ENCODE measurements around the gene CDKN2C. TPM values are rescaled to one million over a fixed set of nuclear protein-coding genes. Genes with fewer than 3 reads are reported as not detected.

CDKN2C gene
- total and polyA plus RNA-seq, 2 experiments from 2014 or later, result not detected

DNA sequence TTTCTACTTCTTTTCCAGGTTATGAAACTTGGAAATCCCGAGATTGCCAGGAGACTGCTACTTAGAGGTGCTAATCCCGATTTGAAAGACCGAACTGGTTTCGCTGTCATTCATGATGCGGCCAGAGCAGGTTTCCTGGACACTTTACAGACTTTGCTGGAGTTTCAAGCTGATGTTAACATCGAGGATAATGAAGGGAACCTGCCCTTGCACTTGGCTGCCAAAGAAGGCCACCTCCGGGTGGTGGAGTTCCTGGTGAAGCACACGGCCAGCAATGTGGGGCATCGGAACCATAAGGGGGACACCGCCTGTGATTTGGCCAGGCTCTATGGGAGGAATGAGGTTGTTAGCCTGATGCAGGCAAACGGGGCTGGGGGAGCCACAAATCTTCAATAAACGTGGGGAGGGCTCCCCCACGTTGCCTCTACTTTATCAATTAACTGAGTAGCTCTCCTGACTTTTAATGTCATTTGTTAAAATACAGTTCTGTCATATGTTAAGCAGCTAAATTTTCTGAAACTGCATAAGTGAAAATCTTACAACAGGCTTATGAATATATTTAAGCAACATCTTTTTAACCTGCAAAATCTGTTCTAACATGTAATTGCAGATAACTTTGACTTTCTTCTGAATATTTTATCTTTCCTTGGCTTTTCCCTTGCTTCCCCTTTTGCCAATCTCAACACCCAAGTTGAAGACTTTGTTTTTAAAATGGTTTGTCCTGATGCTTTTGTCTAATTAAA, 4.0 kb downstream of the CDKN2C start:
- no peaks in the 10 kb centered on the region for H3K79me2 ChIP-seq (replicated peaks; ENCODE audit: insufficient read depth)
- no peak overlapping the region for H3K27ac Mint-ChIP-seq

DNA sequence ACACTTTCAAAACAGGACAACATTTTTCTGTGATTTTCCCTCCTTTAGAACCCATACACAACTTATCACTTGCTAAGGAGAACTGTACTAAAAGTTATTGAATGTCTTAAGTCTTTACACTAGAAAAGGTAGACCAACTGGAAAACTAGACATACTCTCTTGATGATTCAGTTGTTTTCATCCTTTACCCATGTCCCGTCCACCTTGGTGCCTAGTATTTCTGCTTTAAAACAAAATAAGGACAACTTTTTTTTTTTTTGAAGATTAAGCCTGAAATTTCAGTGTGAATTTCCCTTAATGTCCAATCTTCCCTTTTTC, 4.5 kb downstream of the CDKN2C start:
- no peak for DNase-seq (ENCODE audit: low spot score)
- H3K27me3 Mint-ChIP-seq (ENCODE audit: insufficient read depth, low read depth, poor library complexity), result peaks cover 93% of the 10 kb centered on the region
- Histone ChIP-seq H3K4me1 (ENCODE audit: insufficient read depth) (peaks cover 42% of the 10 kb centered on the region), H3F3A (replicated peaks; ENCODE audit: low read depth) (peaks cover 31% of the 10 kb centered on the region), H3K4me2 (no peak overlapping the region), H2AFZ (no peak overlapping the region), H3K9me2 (ENCODE audit: insufficient read depth) (no peaks in the 10 kb centered on the region), H3K27me3 (ENCODE audit: insufficient read depth) (peaks cover 96% of the 10 kb centered on the region), H3K79me2 (replicated peaks; ENCODE audit: insufficient read depth) (no peaks in the 10 kb centered on the region), H4K20me1 (replicated peaks; ENCODE audit: insufficient read depth) (peaks cover 45% of the 10 kb centered on the region), H3K4me3 (no peak overlapping the region), H3K27ac (ENCODE audit: low read depth) (no peak overlapping the region), H3K36me3 (ENCODE audit: insufficient read depth) (no peaks in the 10 kb centered on the region)
- H3K9me3 Mint-ChIP-seq, result no peaks in the 10 kb centered on the region; the same call in 2 of the 3 replicates
- H3K27ac Mint-ChIP-seq, result no peak overlapping the region
- H3K36me3 Mint-ChIP-seq (ENCODE audit: low read depth), result no peaks in the 10 kb centered on the region
- peaks cover 31% of the 10 kb centered on the region for H3K4me1 Mint-ChIP-seq
- ATAC-seq, result no peak
- H3K4me3 Mint-ChIP-seq, result no peak overlapping the region
- TF ChIP-seq EZH2 (IDR thresholded peaks at IDR 0.05; ENCODE audit: low read depth, unreplicated experiment) (peak; percentile 70), STAT1 (IDR thresholded peaks at IDR 0.05; ENCODE audit: unreplicated experiment) (no peak)

More for the DNA sequence above, 4.0 kb downstream of the CDKN2C start:
- H3K4me1 Mint-ChIP-seq, result peaks cover 31% of the 10 kb centered on the region
- H3K4me2 ChIP-seq, result no peak overlapping the region
- peaks cover 42% of the 10 kb centered on the region for H3K4me1 ChIP-seq (ENCODE audit: insufficient read depth)
- peaks cover 32% of the 10 kb centered on the region for H3F3A ChIP-seq (replicated peaks; ENCODE audit: low read depth)
- H3K27ac ChIP-seq (ENCODE audit: low read depth), result no peak overlapping the region
- H4K20me1 ChIP-seq (replicated peaks; ENCODE audit: insufficient read depth), result peaks cover 45% of the 10 kb centered on the region
- no peak overlapping the region for H3K4me3 ChIP-seq
- no peaks in the 10 kb centered on the region for H3K36me3 ChIP-seq (ENCODE audit: insufficient read depth)
- no peaks in the 10 kb centered on the region; the same call in 2 of the 3 replicates for H3K9me3 Mint-ChIP-seq
- H3K36me3 Mint-ChIP-seq (ENCODE audit: low read depth), result no peaks in the 10 kb centered on the region
- H3K9me2 ChIP-seq (ENCODE audit: insufficient read depth), result no peaks in the 10 kb centered on the region
- no peak overlapping the region for H2AFZ ChIP-seq
- peak; percentile 50 for DNase-seq (ENCODE audit: low spot score)
- ATAC-seq, result no peak
- TF ChIP-seq EZH2phosphoT487 (IDR thresholded peaks at IDR 0.05; ENCODE audit: unreplicated experiment) (peak; percentile 26), EZH2 (IDR thresholded peaks at IDR 0.05; ENCODE audit: low read depth, unreplicated experiment) (peak; percentile 80), NANOG (IDR thresholded peaks at IDR 0.05; ENCODE audit: borderline replicate concordance) (no peak)
- no peak overlapping the region for H3K4me3 Mint-ChIP-seq
- H3K27me3 ChIP-seq (ENCODE audit: insufficient read depth), result peaks cover 96% of the 10 kb centered on the region
- H3K27me3 Mint-ChIP-seq (ENCODE audit: insufficient read depth, low read depth, poor library complexity), result peaks cover 92% of the 10 kb centered on the region

DNA sequence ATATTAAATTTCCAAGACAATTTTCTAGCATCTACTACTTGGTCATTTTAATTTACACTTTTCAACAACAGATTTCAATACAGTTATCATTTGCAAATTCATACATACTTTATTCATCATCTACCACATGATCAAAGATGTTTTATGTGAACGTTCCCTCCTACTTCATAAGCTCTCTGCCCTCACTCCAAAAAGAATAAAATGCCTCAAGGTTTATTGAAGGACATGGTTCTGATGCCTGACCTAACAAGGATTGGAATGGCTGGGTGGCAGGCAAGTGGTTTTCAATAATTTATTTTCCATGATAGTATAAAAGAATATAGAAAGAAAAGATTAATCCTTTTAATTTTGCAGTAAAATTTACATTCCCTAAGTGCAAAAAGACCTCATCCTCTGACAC, 5.4 kb downstream of the CDKN2C start:
- Mint-ChIP-seq H3K36me3 (ENCODE audit: low read depth) (no peaks in the 10 kb centered on the region), H3K4me1 (peaks cover 23% of the 10 kb centered on the region), H3K4me3 (no peak overlapping the region), H3K27ac (no peak overlapping the region), H3K9me3 (no peaks in the 10 kb centered on the region; the same call in 2 of the 3 replicates), H3K27me3 (ENCODE audit: insufficient read depth, low read depth, poor library complexity) (peaks cover 93% of the 10 kb centered on the region)
- H3K4me1 ChIP-seq (ENCODE audit: insufficient read depth), result peaks cover 34% of the 10 kb centered on the region
- H3K9me2 ChIP-seq (ENCODE audit: insufficient read depth), result no peaks in the 10 kb centered on the region
- H4K20me1 ChIP-seq (replicated peaks; ENCODE audit: insufficient read depth), result peaks cover 45% of the 10 kb centered on the region
- ATAC-seq (no peak), DNase-seq (ENCODE audit: low spot score) (no peak)
- no peaks in the 10 kb centered on the region for H3K36me3 ChIP-seq (ENCODE audit: insufficient read depth)
- H3K4me3 ChIP-seq, result no peak overlapping the region
- no peak overlapping the region for H2AFZ ChIP-seq
- no peaks in the 10 kb centered on the region for H3K79me2 ChIP-seq (replicated peaks; ENCODE audit: insufficient read depth)
- TF ChIP-seq ZNF114 (CRISPR knock-in tag; IDR thresholded peaks at IDR 0.05), result no peak
- H3K4me2 ChIP-seq, result no peak overlapping the region
- no peak overlapping the region for H3K27ac ChIP-seq (ENCODE audit: low read depth)
- peaks cover 24% of the 10 kb centered on the region for H3F3A ChIP-seq (replicated peaks; ENCODE audit: low read depth)
- H3K27me3 ChIP-seq (ENCODE audit: insufficient read depth), result peaks cover 96% of the 10 kb centered on the region
